Measurements from ENCODE around the gene NVL. TPM values are rescaled to one million over a fixed set of nuclear protein-coding genes. Genes with fewer than 3 reads are reported as not detected.

NVL gene
- total and polyA plus RNA-seq, 2 of the 4 experiments (the other 2 are of a cell fraction) = 16.5 to 18.4 TPM

- no peaks in the 10 kb centered on the region for H3K36me3 ChIP-seq (ENCODE audit: control insufficient read depth, insufficient read depth, low read length)
- H3K4me1 ChIP-seq (ENCODE audit: control insufficient read depth, insufficient read depth, low read length) = no peaks in the 10 kb centered on the region; the same call in 1 of the 2 replicates
- no peak overlapping the region for H2BK15ac ChIP-seq (ENCODE audit: low read depth, low read length)
- H2BK20ac ChIP-seq (ENCODE audit: low read depth, low read length) = no peak overlapping the region
- CTCF ChIA-PET = no interaction called here
- BruUV-seq (replicated peaks) = no TSS peak
- no peak overlapping the region for H3K56ac ChIP-seq (ENCODE audit: extremely low read depth, insufficient read depth, low read length)
- H2BK5ac ChIP-seq (ENCODE audit: low read depth, low read length, poor library complexity, severe bottlenecking) = no peak overlapping the region
- no peaks in the 10 kb centered on the region; the same call in 1 of the 2 replicates for H4K20me1 ChIP-seq (ENCODE audit: insufficient read depth, low read length)
- H2AK5ac ChIP-seq (ENCODE audit: low read depth, low read length) = no peak overlapping the region
- DNase-seq = no peak
- no peak overlapping the region for H3K14ac ChIP-seq (replicated peaks; ENCODE audit: low read depth, low read length)
- no peaks in the 10 kb centered on the region for H3K27me3 ChIP-seq (ENCODE audit: control insufficient read depth, insufficient read depth, low read length)
- no peak overlapping the region for H3K4ac ChIP-seq (ENCODE audit: low read depth, low read length)
- H3K4me2 ChIP-seq (ENCODE audit: low read depth, low read length) = peak overlapping the region; percentile 16; the same call in 1 of the 2 replicates
- no peak overlapping the region for H4K8ac ChIP-seq (ENCODE audit: low read depth in 2 of 2, low read length in 2 of 2)
- no peak overlapping the region for H2AFZ ChIP-seq (replicated peaks; ENCODE audit: low read length, poor library complexity)
- H3K23ac ChIP-seq (ENCODE audit: low read depth, low read length) = no peak overlapping the region
- ATAC-seq (ENCODE audit: low read depth) = no peak
- H3K27ac ChIP-seq (ENCODE audit: insufficient read depth, low read length) = no peak overlapping the region
- H3K9ac ChIP-seq (ENCODE audit: low read depth, low read length) = no peak overlapping the region
- H3K18ac ChIP-seq (ENCODE audit: low read depth, low read length) = no peak overlapping the region
- no peak overlapping the region for H3K4me3 ChIP-seq (ENCODE audit: insufficient read depth, low read depth, low read length)
- no peak overlapping the region for H2BK120ac ChIP-seq (ENCODE audit: low read depth, low read length)
- no peak overlapping the region for H4K91ac ChIP-seq (ENCODE audit: insufficient read depth, low read depth, low read length)
- no peaks in the 10 kb centered on the region for H3K9me1 ChIP-seq (ENCODE audit: insufficient read depth, low read length)
- H3K9me3 ChIP-seq (ENCODE audit: control insufficient read depth, insufficient read depth, low read length) = no peaks in the 10 kb centered on the region
- dilution Hi-C loops (cut with HindIII; ENCODE audit: low sequenced_read_pairs, unreplicated experiment) = no loop called here
- no peak overlapping the region for H4K5ac ChIP-seq (ENCODE audit: low read depth, low read length)
- no peak overlapping the region for H2AK9ac ChIP-seq (replicated peaks; ENCODE audit: low read depth, low read length, poor library complexity)
- POLR2A ChIA-PET (ENCODE audit: unreplicated experiment) = no interaction called here
- in situ Hi-C loops (cut with MboI; ENCODE audit: low sequenced_read_pairs) = loop anchor here (5.0 kb wide), 1 partner anchor 216 kb away; the partner anchor contains the start of gene FBXO28
- intact Hi-C loops (cut with micrococcal nuclease) = no loop called here
- H3K79me1 ChIP-seq (ENCODE audit: low read depth in 1 of 2, low read length in 2 of 2) = peaks cover 22 to 38% of the 10 kb centered on the region in 2 experiments
- WGBS, 2 experiments (ENCODE audit: extremely low coverage in 2 of 2, insufficient read length in 1 of 2) = no CpG with 5 or more reads among the region's 6 CpGs
- no peak for TF ChIP-seq NFE2L2 (IDR thresholded peaks at IDR 0.05; ENCODE audit: low read depth, low read length)
- no peak for TF ChIP-seq BHLHE40 (IDR thresholded peaks at IDR 0.05; ENCODE audit: low read depth, low read length)
- no peak for TF ChIP-seq POLR2A (IDR thresholded peaks at IDR 0.05; ENCODE audit: low read depth, low read length)
- TF ChIP-seq ELK1 (IDR thresholded peaks at IDR 0.05; ENCODE audit: borderline replicate concordance, low read depth, low read length) = no peak
- TF ChIP-seq SMC3 (IDR thresholded peaks at IDR 0.05; ENCODE audit: low read depth, low read length) = no peak
- no peak for TF ChIP-seq RAD21 (IDR thresholded peaks at IDR 0.05; ENCODE audit: low read length)
- TF ChIP-seq MAZ (IDR thresholded peaks at IDR 0.05; ENCODE audit: borderline replicate concordance, low read depth, low read length) = no peak
- TF ChIP-seq MAFK (IDR thresholded peaks at IDR 0.05; ENCODE audit: low read depth, low read length) = peak; percentile 74
Observed at GRCh38 chr1:224328644-224329043, 1.3 kb downstream of the NVL start.

Data from IMR-90 (cell line).